Jurkat, Clone E6-1 (cell line): ENCODE data around the gene TIMP3. TPM values are rescaled to one million over a fixed set of nuclear protein-coding genes. Genes with fewer than 3 reads are reported as not detected.
"Not testable (repeated sequence)": the region's sequence is repeated elsewhere in the genome, so short reads cannot be mapped to it uniquely, and the experiment has no call there.

ENCODE experiments used
- DNase-seq: peaks from one replicate; pipeline ENCODE4 v3.0.0-alpha.2; 2011; ENCODE audit warnings: low read depth, low spot score
- H3K4me3 ChIP-seq: 2 replicates; pipeline ENCODE4 v1.5.1; 2011; ENCODE audit warnings: mild to moderate bottlenecking, low read length, control low read depth, moderate library complexity
- polyA plus RNA-seq: library from polyadenylated mRNA; unstranded; fragments of >200 nt; gene quantifications from one replicate; pipeline ENCODE4 v1.2.1, GENCODE V29; 2012; ENCODE audit warnings: missing spikeins; ENCODE audit not compliant: insufficient read length, insufficient read depth

Gene TIMP3
- 2.5 TPM for polyA plus RNA-seq

GRCh38 chr22:32801537-32802236, at the start of gene TIMP3:
Gene TIMP3, plus strand, starts transcription at chr22:32801705. Its CDS starts 297 bp downstream, at chr22:32802002.
- no peak within 1 kb of the TSS; the same call in 1 of the 2 replicates for H3K4me3 ChIP-seq
- no peak for DNase-seq

GRCh38 chr22:32752326-32752725, 49.2 kb upstream of the TIMP3 start:
- DNase-seq: no peak
- no peak overlapping the region for H3K4me3 ChIP-seq

GRCh38 chr22:32752816-32753520, 48.5 kb upstream of the TIMP3 start:
- DNase-seq: no peak

GRCh38 chr22:32753591-32753990, 47.9 kb upstream of the TIMP3 start:
- no peak overlapping the region for H3K4me3 ChIP-seq
- no peak for DNase-seq

More at GRCh38 chr22:32752816-32753520, 48.5 kb upstream of the TIMP3 start:
- H3K4me3 ChIP-seq: no peak overlapping the region

GRCh38 chr22:32754413-32755041, 47.0 kb upstream of the TIMP3 start:
- no peak for DNase-seq
- no peak overlapping the region for H3K4me3 ChIP-seq

GRCh38 chr22:32757086-32757762, 44.3 kb upstream of the TIMP3 start:
- H3K4me3 ChIP-seq: not testable (repeated sequence)
- DNase-seq: peak; percentile 51

- no peak overlapping the region for H3K4me3 ChIP-seq
- DNase-seq: no peak
Measured at GRCh38 chr22:32758866-32759385, 42.6 kb upstream of the TIMP3 start.

GRCh38 chr22:32760396-32760795, 41.1 kb upstream of the TIMP3 start:
- DNase-seq: no peak
- H3K4me3 ChIP-seq: no peak overlapping the region

- DNase-seq: no peak
- H3K4me3 ChIP-seq: no peak overlapping the region
Measured at GRCh38 chr22:32760815-32761214, 40.7 kb upstream of the TIMP3 start.

- no peak for DNase-seq
- H3K4me3 ChIP-seq: no peak overlapping the region
Measured at GRCh38 chr22:32761251-32761903, 40.1 kb upstream of the TIMP3 start.

GRCh38 chr22:32764330-32765131, 37.0 kb upstream of the TIMP3 start:
- DNase-seq: peak; percentile 22
- H3K4me3 ChIP-seq: no peak overlapping the region

- no peak for DNase-seq
Measured at GRCh38 chr22:32765132-32765618, 36.3 kb upstream of the TIMP3 start.

GRCh38 chr22:32771756-32772155, 29.7 kb upstream of the TIMP3 start:
- DNase-seq: peak; percentile 79
- peak overlapping the region; percentile 15 for H3K4me3 ChIP-seq

More at GRCh38 chr22:32765132-32765618, 36.3 kb upstream of the TIMP3 start:
- no peak overlapping the region for H3K4me3 ChIP-seq

- no peak for DNase-seq
- no peak overlapping the region for H3K4me3 ChIP-seq
Measured at GRCh38 chr22:32775957-32776356, 25.5 kb upstream of the TIMP3 start.

GRCh38 chr22:32776397-32776796, 25.1 kb upstream of the TIMP3 start:
- no peak overlapping the region for H3K4me3 ChIP-seq
- DNase-seq: no peak

- no peak overlapping the region for H3K4me3 ChIP-seq
- no peak for DNase-seq
Measured at GRCh38 chr22:32776802-32777201, 24.7 kb upstream of the TIMP3 start.

GRCh38 chr22:32777987-32778386, 23.5 kb upstream of the TIMP3 start:
- H3K4me3 ChIP-seq: no peak overlapping the region
- no peak for DNase-seq
